ENCODE results near the gene UQCR10.
"Not testable (repeated sequence)": the region's sequence is repeated elsewhere in the genome, so short reads cannot be mapped to it uniquely, and the experiment has no call there.

Gene UQCR10

DNA sequence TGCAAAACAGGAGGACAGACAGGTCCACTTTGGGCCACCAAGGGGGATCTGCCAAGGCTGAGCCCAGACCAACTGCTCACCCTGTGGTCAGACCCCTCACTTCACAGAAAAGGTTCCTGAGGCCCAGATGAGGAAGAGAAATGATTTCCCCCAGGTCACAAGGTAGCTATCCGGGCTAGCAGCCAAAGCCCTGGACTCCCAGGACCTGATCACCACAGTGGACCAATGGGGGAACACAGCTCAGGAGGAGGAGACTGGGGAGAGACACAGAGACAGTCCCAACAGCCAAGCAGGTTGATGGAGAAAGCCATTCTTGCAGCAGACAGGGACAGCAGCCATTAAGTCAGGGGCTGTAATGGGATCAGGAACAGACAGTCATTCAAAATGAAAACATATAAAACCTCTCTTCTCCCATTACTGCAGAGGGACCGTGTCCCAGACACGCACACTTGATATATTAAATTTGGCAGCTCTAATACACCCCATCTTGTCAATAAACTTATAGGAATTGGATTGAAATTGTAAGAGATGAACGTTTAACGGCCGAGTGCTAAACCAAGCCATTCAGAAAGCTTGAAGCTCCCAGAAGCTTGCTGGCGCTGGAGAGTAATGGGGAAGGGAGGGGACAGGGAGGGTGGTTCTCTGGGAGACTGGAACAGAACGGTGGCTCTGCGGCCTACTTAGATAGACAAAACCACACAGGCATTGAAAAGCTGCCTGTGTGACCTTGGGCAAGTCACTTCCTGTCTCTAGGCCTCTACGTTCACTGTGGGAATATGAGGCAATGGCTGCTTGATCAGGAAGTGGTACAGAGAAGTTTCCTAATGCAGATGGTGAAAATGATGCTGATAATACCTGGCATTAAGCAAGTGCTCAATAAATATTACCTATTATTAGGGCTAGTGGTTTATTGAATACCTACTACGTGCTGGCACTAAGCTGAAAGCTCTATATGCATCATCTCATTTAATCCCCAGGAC is 16.3 kb upstream of the UQCR10 start:
- in situ Hi-C loops (cut with MboI; ENCODE audit: low sequenced_read_pairs, unreplicated experiment): no loop called here
- DNase-seq (ENCODE audit: low spot score): no peak
- TF ChIP-seq, protein P1, sequence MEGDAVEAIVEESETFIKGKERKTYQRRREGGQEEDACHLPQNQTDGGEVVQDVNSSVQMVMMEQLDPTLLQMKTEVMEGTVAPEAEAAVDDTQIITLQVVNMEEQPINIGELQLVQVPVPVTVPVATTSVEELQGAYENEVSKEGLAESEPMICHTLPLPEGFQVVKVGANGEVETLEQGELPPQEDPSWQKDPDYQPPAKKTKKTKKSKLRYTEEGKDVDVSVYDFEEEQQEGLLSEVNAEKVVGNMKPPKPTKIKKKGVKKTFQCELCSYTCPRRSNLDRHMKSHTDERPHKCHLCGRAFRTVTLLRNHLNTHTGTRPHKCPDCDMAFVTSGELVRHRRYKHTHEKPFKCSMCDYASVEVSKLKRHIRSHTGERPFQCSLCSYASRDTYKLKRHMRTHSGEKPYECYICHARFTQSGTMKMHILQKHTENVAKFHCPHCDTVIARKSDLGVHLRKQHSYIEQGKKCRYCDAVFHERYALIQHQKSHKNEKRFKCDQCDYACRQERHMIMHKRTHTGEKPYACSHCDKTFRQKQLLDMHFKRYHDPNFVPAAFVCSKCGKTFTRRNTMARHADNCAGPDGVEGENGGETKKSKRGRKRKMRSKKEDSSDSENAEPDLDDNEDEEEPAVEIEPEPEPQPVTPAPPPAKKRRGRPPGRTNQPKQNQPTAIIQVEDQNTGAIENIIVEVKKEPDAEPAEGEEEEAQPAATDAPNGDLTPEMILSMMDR (IDR thresholded peaks at IDR 0.05; ENCODE audit: borderline replicate concordance, control extremely low read depth, extremely low read depth, insufficient read depth, missing control alignments): no peak

DNA sequence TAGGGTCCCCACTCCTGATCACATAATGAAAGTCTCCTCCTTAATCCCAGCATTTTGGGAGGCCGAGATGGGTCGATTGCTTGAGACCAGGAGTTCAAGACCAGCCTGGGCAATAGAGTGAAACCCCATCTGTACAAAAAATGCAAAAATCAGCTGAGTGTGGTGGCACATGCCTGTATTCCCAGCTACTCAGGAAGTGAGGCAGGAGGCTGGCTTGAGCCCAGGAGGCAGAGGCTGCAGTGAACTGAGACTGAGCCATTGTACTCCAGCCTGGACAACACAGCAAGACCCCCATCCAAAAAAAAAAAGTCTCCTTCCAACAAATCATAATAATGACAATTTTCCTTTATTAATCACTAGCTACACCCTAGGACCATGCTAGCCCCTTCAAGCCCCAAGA is 15.5 kb upstream of the UQCR10 start:
- no peak for DNase-seq (ENCODE audit: low spot score)
- TF ChIP-seq, protein P1 (IDR thresholded peaks at IDR 0.05; ENCODE audit: borderline replicate concordance, control extremely low read depth, extremely low read depth, insufficient read depth, missing control alignments): no peak
- in situ Hi-C loops (cut with MboI; ENCODE audit: low sequenced_read_pairs, unreplicated experiment): no loop called here

DNA sequence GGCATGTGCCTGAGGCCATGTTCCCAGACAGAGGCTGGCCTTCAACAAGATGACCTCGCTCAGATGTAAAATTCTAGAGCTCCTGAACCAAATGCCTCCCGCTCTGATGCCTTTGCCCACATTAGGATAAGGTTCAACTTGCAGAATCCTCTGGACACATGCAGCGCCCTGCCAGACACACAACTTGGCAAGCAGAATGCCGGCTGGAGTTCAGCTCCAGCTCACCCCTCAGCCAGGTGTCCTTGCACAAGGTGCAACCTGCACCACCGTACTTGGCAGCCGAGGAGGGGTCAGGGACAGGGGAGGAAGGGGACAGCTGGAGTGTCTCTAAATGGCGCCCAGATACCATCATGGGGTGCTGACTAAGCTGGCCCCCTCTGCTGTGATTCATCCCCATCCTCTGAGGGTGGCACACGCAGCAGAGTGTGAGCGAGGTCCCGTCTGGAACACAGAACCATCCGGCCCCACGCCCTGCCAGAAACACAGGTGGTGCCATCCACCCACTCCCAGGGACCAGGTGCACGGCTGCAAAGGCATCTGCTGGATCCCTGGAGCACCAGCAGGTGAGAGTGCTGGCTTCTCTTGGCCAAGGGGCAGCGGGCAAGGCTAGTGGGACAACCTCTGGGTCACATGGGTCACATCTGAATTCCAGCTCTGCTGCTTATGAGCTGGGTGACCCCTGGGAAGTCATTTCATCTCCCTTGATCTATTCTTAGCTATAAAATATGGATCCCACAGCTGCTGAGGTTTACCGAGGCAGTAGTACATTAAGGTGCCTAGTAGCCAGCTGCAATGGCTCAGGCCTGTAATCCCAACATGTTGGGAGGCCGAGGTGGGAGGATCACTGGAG is 13.1 kb upstream of the UQCR10 start:
- no peak for DNase-seq (ENCODE audit: low spot score)
- in situ Hi-C loops (cut with MboI; ENCODE audit: low sequenced_read_pairs, unreplicated experiment): no loop called here
- TF ChIP-seq, protein P1 (IDR thresholded peaks at IDR 0.05; ENCODE audit: borderline replicate concordance, control extremely low read depth, extremely low read depth, insufficient read depth, missing control alignments): no peak

DNA sequence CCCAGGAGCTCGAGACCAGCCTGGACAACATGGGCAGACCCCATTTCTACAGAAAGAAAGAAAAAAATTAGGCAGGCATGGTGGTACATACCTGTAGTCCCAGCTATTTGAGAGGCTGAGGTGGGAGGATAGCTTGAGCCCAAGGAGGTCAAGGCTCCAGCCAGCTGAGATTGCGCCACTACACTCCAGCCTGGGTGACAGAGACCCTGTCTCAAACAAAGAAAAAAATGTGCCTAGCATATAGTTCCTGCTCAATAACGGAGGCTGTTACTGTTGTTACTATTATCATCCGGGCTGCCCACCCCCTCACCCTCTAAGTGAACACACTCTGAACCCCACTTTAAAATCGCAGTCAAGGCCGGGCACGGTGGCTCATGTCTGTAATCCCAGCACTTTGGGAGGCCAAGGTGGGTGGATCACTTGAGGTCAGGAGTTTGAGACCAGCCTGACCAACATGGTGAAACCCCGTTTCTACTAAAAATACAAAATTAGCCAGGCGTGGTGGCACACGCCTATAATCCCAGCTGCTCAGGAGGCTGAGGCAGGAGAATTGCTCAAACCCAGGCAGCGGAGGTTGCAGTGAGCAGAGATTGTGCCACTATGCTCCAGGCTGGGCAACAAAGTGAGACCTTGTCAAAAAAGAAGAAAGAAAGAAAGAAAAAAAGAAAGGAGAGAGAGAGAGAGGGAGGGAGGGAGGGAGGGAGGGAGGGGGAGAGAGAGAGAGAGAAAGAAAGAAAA is 12.3 kb upstream of the UQCR10 start:
- DNase-seq (ENCODE audit: low spot score); in situ Hi-C loops (cut with MboI; ENCODE audit: low sequenced_read_pairs, unreplicated experiment): not testable (repeated sequence)

DNA sequence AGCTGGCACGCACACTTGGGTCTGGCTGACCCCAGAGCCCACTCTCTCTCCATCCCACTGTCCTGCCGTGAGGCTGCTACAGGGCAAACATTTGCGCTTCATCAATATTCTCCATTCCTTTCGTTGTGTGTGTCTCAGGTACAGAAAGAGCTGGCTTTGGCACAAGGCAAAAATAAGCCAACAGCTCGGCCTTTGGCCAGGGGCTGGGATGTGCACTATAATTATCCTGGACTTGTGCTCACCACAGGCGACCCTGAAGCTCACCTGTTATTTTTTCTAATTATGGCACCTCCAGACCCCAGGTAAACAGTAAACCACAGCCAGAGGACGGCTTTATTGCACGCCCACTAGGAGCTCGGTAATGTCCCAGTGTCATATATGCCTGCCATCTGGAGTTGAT is 11.3 kb upstream of the UQCR10 start:
- TF ChIP-seq, protein P1 (IDR thresholded peaks at IDR 0.05; ENCODE audit: borderline replicate concordance, control extremely low read depth, extremely low read depth, insufficient read depth, missing control alignments): no peak
- in situ Hi-C loops (cut with MboI; ENCODE audit: low sequenced_read_pairs, unreplicated experiment): no loop called here
- no peak for DNase-seq (ENCODE audit: low spot score)

DNA sequence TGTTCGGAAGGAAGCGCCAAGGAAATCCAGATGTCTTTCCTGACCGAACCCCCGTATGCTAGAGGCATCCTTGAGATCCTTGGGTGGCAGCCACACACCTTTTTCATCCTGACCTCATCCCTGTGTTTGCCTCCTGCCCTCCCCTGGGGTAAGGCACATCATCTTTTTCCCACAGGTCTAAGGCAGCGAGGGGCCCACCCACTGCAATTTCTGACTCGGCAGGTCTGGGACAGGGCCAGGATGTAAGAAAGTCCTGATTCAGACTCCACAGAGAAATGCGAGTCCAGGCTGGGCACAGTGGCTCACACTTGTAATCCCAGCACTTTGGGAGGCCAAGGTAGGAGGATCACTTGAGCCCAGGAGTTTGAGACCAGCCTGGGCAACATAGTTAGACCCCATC is 10.8 kb upstream of the UQCR10 start:
- TF ChIP-seq, protein P1 (IDR thresholded peaks at IDR 0.05; ENCODE audit: borderline replicate concordance, control extremely low read depth, extremely low read depth, insufficient read depth, missing control alignments): no peak
- in situ Hi-C loops (cut with MboI; ENCODE audit: low sequenced_read_pairs, unreplicated experiment): no loop called here
- DNase-seq (ENCODE audit: low spot score): no peak

Data from GM13976 (cell line).